HL-60 (cell line): ENCODE measurements around the gene KBTBD6.

ENCODE experiments used
- DNase-seq, 2 experiments: peaks; one replicate each; pipeline ENCODE4 v3.0.0-alpha.2; 2010 to 2020; ENCODE audit warnings: low read depth in 1 of 2, low spot score in 1 of 2
- H3K27ac ChIP-seq: fragments of 250-450 bp; sonication (Bioruptor Pico); replicated peaks from 2 replicates; pipeline ENCODE4 v1.5.1; 2020; ENCODE audit warnings: mild to moderate bottlenecking, moderate library complexity
- H3K27me3 ChIP-seq: fragments of 250-450 bp; sonication (Bioruptor Pico); 2 replicates; pipeline ENCODE4 v1.5.1; 2021; ENCODE audit warnings: mild to moderate bottlenecking, moderate library complexity; ENCODE audit not compliant: insufficient read depth, poor library complexity, severe bottlenecking
- H3K4me3 ChIP-seq: replicated peaks from 2 replicates; pipeline ENCODE4 v1.5.1; 2011; ENCODE audit warnings: mild to moderate bottlenecking, control low read depth, low read length; ENCODE audit not compliant: insufficient read depth
- CTCF ChIP-seq: IDR thresholded peaks from one replicate; pipeline ENCODE4 v1.5.1; 2011; ENCODE audit warnings: low read length, control low read depth, inconsistent platforms; ENCODE audit not compliant: insufficient read depth
- GABPA ChIP-seq: IDR thresholded peaks from 2 replicates; pipeline ENCODE4 v1.6.1; 2012; ENCODE audit warnings: low read depth
- POLR2AphosphoS5 ChIP-seq: IDR thresholded peaks from 2 replicates; pipeline ENCODE4 v1.6.1; 2012; ENCODE audit warnings: low read depth
- REST ChIP-seq: IDR thresholded peaks from 2 replicates; pipeline ENCODE4 v1.6.1; 2012; ENCODE audit warnings: low read depth; ENCODE audit not compliant: insufficient replicate concordance
- SPI1 ChIP-seq: IDR thresholded peaks from 2 replicates; pipeline ENCODE4 v1.6.1; 2012; ENCODE audit warnings: low read depth, mild to moderate bottlenecking, borderline replicate concordance

Gene KBTBD6

GRCh38 chr13:41111454-41111853, 21.1 kb downstream of the KBTBD6 start:
- H3K27me3 ChIP-seq, result no peaks in the 10 kb centered on the region
- no peak for DNase-seq
- TF ChIP-seq SPI1 (no peak), POLR2AphosphoS5 (no peak), GABPA (no peak), CTCF (no peak), REST (no peak)
- no peak overlapping the region for H3K27ac ChIP-seq
- no peak overlapping the region for H3K4me3 ChIP-seq

- Histone ChIP-seq H3K4me3 (no peak overlapping the region), H3K27me3 (no peaks in the 10 kb centered on the region), H3K27ac (no peak overlapping the region)
- no peak for DNase-seq
- TF ChIP-seq REST (no peak), POLR2AphosphoS5 (no peak), SPI1 (no peak), GABPA (no peak), CTCF (no peak)
Observed at GRCh38 chr13:41107584-41108014, 25.0 kb downstream of the KBTBD6 start.

GRCh38 chr13:41107104-41107571, 25.5 kb downstream of the KBTBD6 start:
- no peak for TF ChIP-seq SPI1
- TF ChIP-seq REST, result no peak
- TF ChIP-seq POLR2AphosphoS5, result no peak
- no peak for TF ChIP-seq GABPA
- TF ChIP-seq CTCF, result no peak
- no peak overlapping the region for H3K27ac ChIP-seq
- H3K4me3 ChIP-seq, result no peak overlapping the region
- no peaks in the 10 kb centered on the region for H3K27me3 ChIP-seq
- no peak for DNase-seq
